HUES48 (cell line): ENCODE results near the gene CEP72.
"Not testable (repeated sequence)": the region's sequence is repeated elsewhere in the genome, so short reads cannot be mapped to it uniquely, and the experiment has no call there.

Source experiments
- H3K27ac ChIP-seq: one replicate; pipeline ENCODE4 v1.7.0; 2013; ENCODE audit warnings: low read depth, low read length, inconsistent platforms
- H3K27me3 ChIP-seq: 2 replicates; pipeline ENCODE4 v1.6.1; 2013; ENCODE audit warnings: mild to moderate bottlenecking, low read length; ENCODE audit not compliant: control insufficient read depth, insufficient read depth
- H3K36me3 ChIP-seq: 2 replicates; pipeline ENCODE4 v1.6.1; 2013; ENCODE audit warnings: low read length; ENCODE audit not compliant: control insufficient read depth, insufficient read depth
- H3K4me1 ChIP-seq: 2 replicates; pipeline ENCODE4 v1.6.1; 2013; ENCODE audit warnings: mild to moderate bottlenecking, low read length; ENCODE audit not compliant: control insufficient read depth, insufficient read depth
- H3K4me3 ChIP-seq: 2 replicates; pipeline ENCODE4 v1.5.1; 2013; ENCODE audit warnings: mild to moderate bottlenecking, low read depth, low read length
- H3K9ac ChIP-seq: 2 replicates; pipeline ENCODE4 v1.6.1; 2013; ENCODE audit warnings: mild to moderate bottlenecking, low read depth, low read length, moderate library complexity
- H3K9me3 ChIP-seq: 2 replicates; pipeline ENCODE4 v1.6.1; 2013; ENCODE audit warnings: low read length; ENCODE audit not compliant: control insufficient read depth, insufficient read depth

The CEP72 gene

GRCh38 chr5:598564-598890, 13.6 kb upstream of the CEP72 start:
- Histone ChIP-seq H3K27me3 (peaks cover 15% of the 10 kb centered on the region), H3K4me1 (no peaks in the 10 kb centered on the region), H3K4me3 (no peak overlapping the region), H3K9ac (no peak overlapping the region), H3K9me3 (no peaks in the 10 kb centered on the region), H3K36me3 (no peaks in the 10 kb centered on the region), H3K27ac (no peak overlapping the region)

DNA sequence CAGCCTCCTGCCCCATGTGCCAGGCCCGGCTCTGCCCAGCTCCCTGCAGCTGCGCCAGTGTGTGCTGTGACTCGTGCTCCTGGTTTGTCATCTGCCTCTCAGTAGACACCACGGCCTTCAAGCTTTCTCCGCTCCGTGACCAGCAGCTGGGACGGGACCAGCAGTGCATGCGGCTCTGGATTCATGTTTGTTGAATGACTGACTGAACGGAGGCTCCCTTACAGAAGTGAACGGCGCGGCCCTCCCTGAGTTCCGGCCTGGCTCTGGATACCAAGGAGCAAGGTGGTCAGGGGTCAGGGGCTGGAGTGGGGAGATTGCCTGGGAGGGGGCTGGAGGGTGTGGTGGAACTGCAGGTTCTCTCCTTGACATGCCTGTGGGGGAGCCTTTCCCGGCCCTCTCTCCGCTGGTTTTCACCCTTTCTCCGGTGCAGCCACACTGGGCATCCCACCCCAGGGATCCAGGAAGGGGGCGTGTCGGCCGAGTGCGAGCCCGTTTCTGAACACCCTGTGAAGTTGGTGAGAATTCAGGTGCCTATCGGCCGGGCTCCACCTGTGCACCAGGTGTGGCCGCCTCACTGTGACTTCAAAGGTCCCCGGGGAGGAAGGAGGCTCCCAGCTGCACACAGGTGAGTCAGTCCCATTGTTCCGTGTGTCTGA, 11.1 kb upstream of the CEP72 start:
- no peaks in the 10 kb centered on the region for H3K36me3 ChIP-seq
- H3K4me1 ChIP-seq, result no peaks in the 10 kb centered on the region
- no peak overlapping the region for H3K27ac ChIP-seq
- H3K27me3 ChIP-seq, result peaks cover 5% of the 10 kb centered on the region; the same call in 1 of the 2 replicates
- no peak overlapping the region for H3K4me3 ChIP-seq
- H3K9me3 ChIP-seq, result no peaks in the 10 kb centered on the region
- H3K9ac ChIP-seq, result no peak overlapping the region

GRCh38 chr5:601771-602465, 10.2 kb upstream of the CEP72 start:
- Histone ChIP-seq H3K4me3 (no peak overlapping the region), H3K36me3 (no peaks in the 10 kb centered on the region), H3K27ac (no peak overlapping the region), H3K27me3 (peaks cover 5% of the 10 kb centered on the region; the same call in 1 of the 2 replicates), H3K9ac (no peak overlapping the region), H3K4me1 (no peaks in the 10 kb centered on the region), H3K9me3 (no peaks in the 10 kb centered on the region)

DNA sequence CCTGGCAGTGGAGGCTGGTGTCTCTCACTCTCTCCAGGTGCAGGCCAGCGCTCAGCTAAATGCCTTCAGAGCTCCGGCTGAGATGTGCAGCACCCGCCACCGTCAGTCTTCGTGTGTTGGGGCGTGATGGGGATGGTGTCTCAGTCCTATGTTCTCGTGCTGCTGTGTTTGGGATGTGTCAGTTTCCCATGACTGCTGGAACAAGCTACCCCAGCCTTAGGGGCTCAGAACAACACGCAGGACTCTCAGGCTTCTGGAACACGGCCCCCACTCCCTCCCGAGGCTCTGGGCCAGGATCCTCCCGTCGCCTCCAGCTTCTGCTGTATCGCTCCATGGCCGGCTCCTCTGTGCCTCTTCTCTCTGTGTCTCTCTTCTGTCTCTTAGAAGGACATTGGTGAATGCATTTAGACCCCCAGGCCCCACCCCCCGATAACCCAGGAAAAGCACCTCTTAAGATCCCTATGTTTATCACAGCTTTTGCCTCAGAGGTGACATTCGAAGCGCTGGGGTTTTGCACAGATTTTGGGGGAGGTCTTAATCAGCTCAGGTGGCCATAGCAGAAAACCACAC, 9.6 kb upstream of the CEP72 start:
- Histone ChIP-seq H3K27ac (no peak overlapping the region), H3K4me3 (no peak overlapping the region), H3K36me3 (no peaks in the 10 kb centered on the region), H3K9me3 (no peaks in the 10 kb centered on the region), H3K4me1 (no peaks in the 10 kb centered on the region), H3K27me3 (0 out of 2 replicates have a peak, but pooled peaks cover under 1% of the 10 kb centered on the region), H3K9ac (no peak overlapping the region)

GRCh38 chr5:603081-603998, 8.8 kb upstream of the CEP72 start:
- H3K36me3 ChIP-seq, result no peaks in the 10 kb centered on the region
- H3K27ac ChIP-seq, result no peak overlapping the region

GRCh38 chr5:604391-604831, 7.7 kb upstream of the CEP72 start:
- no peaks in the 10 kb centered on the region for H3K27me3 ChIP-seq
- H3K27ac ChIP-seq, result no peak overlapping the region
- no peaks in the 10 kb centered on the region for H3K4me1 ChIP-seq
- no peak overlapping the region for H3K4me3 ChIP-seq
- no peaks in the 10 kb centered on the region for H3K9me3 ChIP-seq
- no peaks in the 10 kb centered on the region for H3K36me3 ChIP-seq
- no peak overlapping the region for H3K9ac ChIP-seq

More at GRCh38 chr5:603081-603998, 8.8 kb upstream of the CEP72 start:
- Histone ChIP-seq H3K9ac (no peak overlapping the region), H3K4me3 (no peak overlapping the region), H3K9me3 (no peaks in the 10 kb centered on the region), H3K27me3 (no peaks in the 10 kb centered on the region), H3K4me1 (no peaks in the 10 kb centered on the region)

DNA sequence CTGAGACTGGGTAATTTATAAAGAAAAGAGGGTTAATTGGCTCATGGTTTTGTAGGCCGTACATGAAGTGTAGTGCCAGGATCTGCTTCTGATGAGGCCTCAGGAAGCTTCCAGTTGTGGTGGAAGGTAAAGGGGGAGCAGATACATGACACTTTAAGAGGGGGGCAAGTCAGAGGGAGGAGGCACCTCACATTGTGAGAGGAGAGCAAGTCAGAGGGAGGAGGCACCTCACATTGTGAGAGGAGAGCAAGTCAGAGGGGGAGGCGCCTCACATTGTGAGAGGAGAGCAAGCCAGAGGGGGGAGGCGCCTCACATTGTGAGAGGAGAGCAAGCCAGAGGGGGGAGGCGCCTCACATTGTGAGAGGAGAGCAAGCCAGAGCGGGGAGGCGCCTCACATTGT, 7.0 kb upstream of the CEP72 start:
- not testable (repeated sequence) for H3K27me3 ChIP-seq, H3K9ac ChIP-seq, H3K9me3 ChIP-seq, H3K27ac ChIP-seq, H3K36me3 ChIP-seq, H3K4me1 ChIP-seq, H3K4me3 ChIP-seq

DNA sequence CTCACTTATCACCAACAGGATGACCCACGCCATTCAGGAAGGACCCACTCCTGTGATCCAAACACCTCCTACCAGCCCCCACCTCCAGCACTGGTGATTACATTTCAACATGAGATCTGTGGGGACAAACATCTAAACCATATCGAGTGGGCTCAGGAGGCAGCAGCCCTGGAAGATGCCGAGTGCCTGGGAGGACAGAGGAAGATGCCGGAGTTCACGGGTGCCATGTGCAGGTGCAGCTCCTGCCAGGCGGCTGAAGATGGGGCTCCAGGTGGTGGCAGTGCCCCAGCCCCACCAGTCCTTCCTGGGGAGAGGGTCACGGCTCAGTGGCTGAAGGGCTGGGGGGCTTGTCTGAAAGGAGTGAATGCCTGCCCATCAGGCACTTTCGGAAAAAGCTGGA, 6.1 kb upstream of the CEP72 start:
- Histone ChIP-seq H3K27me3 (no peaks in the 10 kb centered on the region), H3K9me3 (no peaks in the 10 kb centered on the region), H3K4me3 (no peak overlapping the region), H3K36me3 (no peaks in the 10 kb centered on the region), H3K27ac (no peak overlapping the region), H3K4me1 (no peaks in the 10 kb centered on the region), H3K9ac (no peak overlapping the region)

GRCh38 chr5:606526-607399, 5.4 kb upstream of the CEP72 start:
- no peaks in the 10 kb centered on the region for H3K9me3 ChIP-seq
- no peaks in the 10 kb centered on the region for H3K4me1 ChIP-seq
- no peak overlapping the region for H3K4me3 ChIP-seq
- no peak overlapping the region for H3K9ac ChIP-seq
- no peaks in the 10 kb centered on the region for H3K27me3 ChIP-seq
- no peak overlapping the region for H3K27ac ChIP-seq
- H3K36me3 ChIP-seq, result no peaks in the 10 kb centered on the region
